ENCODE data around the gene KCNQ1.

DNA sequence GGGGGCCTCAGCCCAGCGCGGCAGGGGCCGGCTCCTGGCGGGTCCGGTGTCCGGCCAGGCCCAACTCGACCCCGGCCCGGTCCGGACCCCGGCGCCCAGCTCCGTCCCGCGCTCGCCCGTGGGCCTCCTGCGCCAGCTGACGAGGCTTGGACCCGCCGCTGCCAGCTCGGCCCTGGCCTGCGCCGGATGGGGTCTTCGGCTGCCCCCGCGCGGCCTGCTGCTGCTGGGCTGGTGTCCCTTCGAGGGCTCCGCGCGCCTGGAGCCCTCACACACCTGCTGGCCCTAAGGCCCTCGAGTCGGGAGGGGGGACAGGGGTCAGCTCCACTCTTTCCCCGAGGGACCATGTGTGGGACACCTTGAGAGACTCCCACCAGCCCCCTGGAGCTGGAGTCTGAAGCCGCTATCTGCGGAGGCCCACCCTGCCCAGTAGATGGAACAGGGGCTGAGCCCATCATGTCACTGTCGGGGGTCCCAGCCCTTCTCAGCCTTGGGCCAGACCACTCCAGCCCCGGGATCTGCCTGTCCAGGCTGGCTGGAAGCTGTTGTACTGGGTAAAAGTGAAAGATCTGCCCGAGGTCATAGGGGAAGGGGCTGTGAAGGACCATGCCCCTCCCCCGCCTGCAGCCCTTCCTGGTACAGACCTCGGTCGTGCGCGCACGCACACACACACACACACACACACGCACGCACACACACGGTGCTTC is 441.5 kb downstream of the KCNQ1 start:
- no peak for TF ChIP-seq EZH2 (IDR thresholded peaks at IDR 0.05; ENCODE audit: borderline replicate concordance, low read depth, low read length, severe bottlenecking)
- TF ChIP-seq POLR2AphosphoS5 (IDR thresholded peaks at IDR 0.05; ENCODE audit: insufficient read depth, low read depth, low read length), result no peak
- TF ChIP-seq, protein P1, sequence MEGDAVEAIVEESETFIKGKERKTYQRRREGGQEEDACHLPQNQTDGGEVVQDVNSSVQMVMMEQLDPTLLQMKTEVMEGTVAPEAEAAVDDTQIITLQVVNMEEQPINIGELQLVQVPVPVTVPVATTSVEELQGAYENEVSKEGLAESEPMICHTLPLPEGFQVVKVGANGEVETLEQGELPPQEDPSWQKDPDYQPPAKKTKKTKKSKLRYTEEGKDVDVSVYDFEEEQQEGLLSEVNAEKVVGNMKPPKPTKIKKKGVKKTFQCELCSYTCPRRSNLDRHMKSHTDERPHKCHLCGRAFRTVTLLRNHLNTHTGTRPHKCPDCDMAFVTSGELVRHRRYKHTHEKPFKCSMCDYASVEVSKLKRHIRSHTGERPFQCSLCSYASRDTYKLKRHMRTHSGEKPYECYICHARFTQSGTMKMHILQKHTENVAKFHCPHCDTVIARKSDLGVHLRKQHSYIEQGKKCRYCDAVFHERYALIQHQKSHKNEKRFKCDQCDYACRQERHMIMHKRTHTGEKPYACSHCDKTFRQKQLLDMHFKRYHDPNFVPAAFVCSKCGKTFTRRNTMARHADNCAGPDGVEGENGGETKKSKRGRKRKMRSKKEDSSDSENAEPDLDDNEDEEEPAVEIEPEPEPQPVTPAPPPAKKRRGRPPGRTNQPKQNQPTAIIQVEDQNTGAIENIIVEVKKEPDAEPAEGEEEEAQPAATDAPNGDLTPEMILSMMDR (IDR thresholded peaks at IDR 0.05; ENCODE audit: extremely low read depth in 1 of 2, insufficient read depth in 1 of 2, low read depth in 1 of 2, low read length in 2 of 2), result peak in 1 of 2 donors; percentile 31
- TF ChIP-seq GATA2 (IDR thresholded peaks at IDR 0.05; ENCODE audit: insufficient read depth, insufficient read length, low read depth, low read length), result no peak
- TF ChIP-seq POLR2A (IDR thresholded peaks at IDR 0.05; ENCODE audit: low read depth, low read length), result no peak
- no peak for TF ChIP-seq MYC (IDR thresholded peaks at IDR 0.05; ENCODE audit: low read depth, low read length)
